Large intestine (tissue), 12 donors: ENCODE measurements around the gene CCDC43. TPM values are rescaled to one million over a fixed set of nuclear protein-coding genes. Genes with fewer than 3 reads are reported as not detected.
"Not testable (repeated sequence)": the region's sequence is repeated elsewhere in the genome, so short reads cannot be mapped to it uniquely, and the experiment has no call there.

ENCODE experiments used
- DNase-seq, 2 donors: peaks; one replicate each; pipeline versions ENCODE4 v3.0.0 to v3.0.0-alpha.2; 2013
- H3K27ac ChIP-seq: one replicate; pipeline ENCODE4 v1.5.1; 2013; ENCODE audit warnings: low read length
- H3K27me3 ChIP-seq: 2 replicates; pipeline ENCODE4 v1.6.1; 2013; ENCODE audit warnings: low read length; ENCODE audit not compliant: control insufficient read depth, insufficient read depth
- H3K36me3 ChIP-seq: 2 replicates; pipeline ENCODE4 v1.6.1; 2013; ENCODE audit warnings: low read length; ENCODE audit not compliant: control insufficient read depth, insufficient read depth
- H3K4me1 ChIP-seq: one replicate; pipeline ENCODE4 v1.6.1; 2013; ENCODE audit warnings: low read length; ENCODE audit not compliant: control insufficient read depth, insufficient read depth
- H3K4me3 ChIP-seq: one replicate; pipeline ENCODE4 v1.5.1; 2013; ENCODE audit warnings: low read length
- H3K9me3 ChIP-seq: one replicate; pipeline ENCODE4 v1.6.1; 2013; ENCODE audit warnings: mild to moderate bottlenecking, low read depth, low read length, moderate library complexity; ENCODE audit not compliant: control insufficient read depth
- WGBS: methylation state at CpG from one replicate; pipeline ENCODE4 v1.1.5; 2013; ENCODE audit warnings: low lambda C conversion rate; ENCODE audit not compliant: insufficient coverage; 5-methylcytosine and 5-hydroxymethylcytosine counted together
- long read RNA-seq, 11 donors: transcript quantifications; one replicate each; lab custom pipeline, GENCODE V29; 2026
- polyA plus RNA-seq: library from polyadenylated mRNA; unstranded; fragments of 120-200 nt; gene quantifications from one replicate; pipeline ENCODE4 v1.2.1, GENCODE V29; 2013

CCDC43 gene, protein sequence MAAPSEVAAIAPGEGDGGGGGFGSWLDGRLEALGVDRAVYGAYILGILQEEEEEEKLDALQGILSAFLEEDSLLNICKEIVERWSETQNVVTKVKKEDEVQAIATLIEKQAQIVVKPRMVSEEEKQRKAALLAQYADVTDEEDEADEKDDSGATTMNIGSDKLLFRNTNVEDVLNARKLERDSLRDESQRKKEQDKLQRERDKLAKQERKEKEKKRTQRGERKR
- 25.5 TPM for polyA plus RNA-seq
- long read RNA-seq, donor 1, partial matches to known transcripts, result 0 of 4 reads
- long read RNA-seq, donor 1, other reads (novel, unspliced or antisense), result 0 of 4 reads
- long read RNA-seq, donor 2, transcript CCDC43-201 (5 exons, 2,082 nt), result major isoform, 7 of 10 reads
- long read RNA-seq, donor 2, partial matches to known transcripts, result 0 of 10 reads
- long read RNA-seq, donor 2, other reads (novel, unspliced or antisense), result 0 of 10 reads
- long read RNA-seq, donor 3, result 0 reads
- long read RNA-seq, donor 4, partial matches to known transcripts, result 0 of 1 reads
- long read RNA-seq, donor 4, other reads (novel, unspliced or antisense), result 0 of 1 reads
- long read RNA-seq, donor 5, transcript CCDC43-201 (5 exons, 2,082 nt), result major isoform, 5 of 5 reads
- long read RNA-seq, donor 5, partial matches to known transcripts, result 0 of 5 reads
- long read RNA-seq, donor 5, other reads (novel, unspliced or antisense), result 0 of 5 reads
- long read RNA-seq, donor 6, transcript CCDC43-201 (5 exons, 2,082 nt), result major isoform, 11 of 13 reads
- long read RNA-seq, donor 6, partial matches to known transcripts, result 0 of 13 reads
- long read RNA-seq, donor 6, other reads (novel, unspliced or antisense), result 0 of 13 reads
- long read RNA-seq, donor 7, partial matches to known transcripts, result 0 of 3 reads
- long read RNA-seq, donor 7, other reads (novel, unspliced or antisense), result 0 of 3 reads
- long read RNA-seq, donor 8, transcript CCDC43-201 (5 exons, 2,082 nt), result major isoform, 13 of 14 reads
- long read RNA-seq, donor 8, partial matches to known transcripts, result 0 of 14 reads
- long read RNA-seq, donor 8, other reads (novel, unspliced or antisense), result 0 of 14 reads
- long read RNA-seq, donor 9, transcript CCDC43-201 (5 exons, 2,082 nt), result major isoform, 9 of 12 reads
- long read RNA-seq, donor 9, partial matches to known transcripts, result 0 of 12 reads
- long read RNA-seq, donor 9, other reads (novel, unspliced or antisense), result 0 of 12 reads
- long read RNA-seq, donor 10, transcript CCDC43-201 (5 exons, 2,082 nt), result major isoform, 9 of 9 reads
- long read RNA-seq, donor 10, partial matches to known transcripts, result 0 of 9 reads
- long read RNA-seq, donor 10, other reads (novel, unspliced or antisense), result 0 of 9 reads
- long read RNA-seq, donor 11, transcript CCDC43-201 (5 exons, 2,082 nt), result major isoform, 6 of 8 reads
- long read RNA-seq, donor 11, partial matches to known transcripts, result 0 of 8 reads
- long read RNA-seq, donor 11, other reads (novel, unspliced or antisense), result 0 of 8 reads

DNA sequence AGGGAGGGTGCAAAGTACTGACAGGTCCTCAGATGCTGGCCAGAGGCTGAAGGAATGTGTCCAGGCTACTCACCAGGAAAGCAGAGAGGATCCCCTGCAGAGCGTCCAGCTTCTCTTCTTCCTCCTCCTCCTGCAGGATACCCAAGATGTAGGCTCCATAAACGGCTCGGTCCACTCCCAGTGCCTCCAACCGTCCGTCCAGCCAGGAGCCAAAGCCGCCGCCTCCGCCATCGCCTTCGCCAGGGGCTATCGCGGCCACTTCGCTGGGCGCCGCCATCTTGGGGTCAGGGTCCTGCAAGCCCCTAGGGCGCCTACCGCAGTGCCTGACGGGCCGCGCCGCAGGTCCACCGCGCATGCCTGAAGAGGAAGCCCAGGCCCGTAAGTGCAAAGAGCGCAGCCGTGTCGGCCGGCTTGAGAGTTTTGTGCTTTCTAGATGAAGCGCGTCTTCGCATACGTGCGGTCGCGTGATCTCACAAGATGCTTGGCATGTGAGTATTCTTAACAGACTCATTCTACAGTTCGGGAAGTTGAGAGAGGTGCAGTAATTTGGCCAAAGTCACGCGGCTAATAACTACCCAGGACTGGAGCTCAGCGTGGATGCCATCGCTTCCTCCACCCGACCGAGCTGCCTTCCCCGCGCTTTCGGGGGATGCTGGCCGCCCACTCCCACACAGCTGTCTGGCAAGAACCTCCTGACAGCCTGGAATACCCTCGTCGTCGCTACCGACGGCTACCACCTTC is at the start of gene CCDC43:
TSS of gene CCDC43 (minus strand) at position 300 of the 741 bp plus-strand sequence. CDS start at position 277, 23 bp downstream.
- DNase-seq, result peak; percentile 94
- Histone ChIP-seq H3K36me3 (peaks cover 9% of the 10 kb centered on the region), H3K27ac (peak within 1 kb of the TSS; percentile 89), H3K27me3 (no peaks in the 10 kb centered on the region), H3K4me3 (peak within 1 kb of the TSS; percentile 75), H3K4me1 (peaks cover 5% of the 10 kb centered on the region), H3K9me3 (no peaks in the 10 kb centered on the region)
- no CpG with 5 or more reads among the region's 51 CpGs for WGBS

DNA sequence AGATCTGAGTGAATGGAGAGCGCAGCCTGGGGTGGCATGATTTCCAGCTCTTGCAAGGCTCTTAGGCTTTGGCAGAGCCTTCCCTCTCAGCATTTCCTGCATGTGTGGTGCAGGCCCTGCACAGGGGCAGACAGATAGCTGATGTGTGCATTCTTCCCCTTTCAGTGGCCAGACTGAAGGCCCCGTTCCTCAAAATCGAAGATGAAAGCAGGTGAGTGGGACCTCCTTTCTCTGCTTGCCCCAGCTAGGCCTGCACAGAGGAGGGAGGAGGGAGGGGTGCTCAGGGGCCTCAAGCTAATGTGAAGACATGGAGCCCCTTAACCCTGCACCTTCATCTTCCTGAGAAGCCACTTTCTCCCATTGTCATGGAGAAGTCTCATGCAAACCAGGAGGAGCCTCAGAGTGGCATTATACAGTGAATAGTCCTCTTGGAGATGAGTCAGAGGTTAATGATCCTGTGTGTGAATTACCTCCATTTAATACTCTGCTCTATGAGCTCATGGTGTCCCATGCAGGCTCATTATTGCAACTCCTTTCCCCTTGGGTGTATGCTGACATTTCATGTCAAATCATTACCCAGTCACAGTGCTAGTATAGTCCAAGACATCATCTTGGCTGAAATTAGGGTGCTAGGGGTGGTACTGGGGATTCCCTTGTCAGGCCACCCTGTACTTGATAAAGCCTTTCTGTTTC is 48.8 kb upstream of the CCDC43 start:
- Histone ChIP-seq H3K27me3 (no peaks in the 10 kb centered on the region), H3K9me3 (no peaks in the 10 kb centered on the region), H3K36me3 (peaks cover 3% of the 10 kb centered on the region), H3K27ac (no peak overlapping the region), H3K4me1 (no peaks in the 10 kb centered on the region), H3K4me3 (no peak overlapping the region)
- no CpG with 5 or more reads among the region's 3 CpGs for WGBS
- DNase-seq, result peak; percentile 28 to 67

DNA sequence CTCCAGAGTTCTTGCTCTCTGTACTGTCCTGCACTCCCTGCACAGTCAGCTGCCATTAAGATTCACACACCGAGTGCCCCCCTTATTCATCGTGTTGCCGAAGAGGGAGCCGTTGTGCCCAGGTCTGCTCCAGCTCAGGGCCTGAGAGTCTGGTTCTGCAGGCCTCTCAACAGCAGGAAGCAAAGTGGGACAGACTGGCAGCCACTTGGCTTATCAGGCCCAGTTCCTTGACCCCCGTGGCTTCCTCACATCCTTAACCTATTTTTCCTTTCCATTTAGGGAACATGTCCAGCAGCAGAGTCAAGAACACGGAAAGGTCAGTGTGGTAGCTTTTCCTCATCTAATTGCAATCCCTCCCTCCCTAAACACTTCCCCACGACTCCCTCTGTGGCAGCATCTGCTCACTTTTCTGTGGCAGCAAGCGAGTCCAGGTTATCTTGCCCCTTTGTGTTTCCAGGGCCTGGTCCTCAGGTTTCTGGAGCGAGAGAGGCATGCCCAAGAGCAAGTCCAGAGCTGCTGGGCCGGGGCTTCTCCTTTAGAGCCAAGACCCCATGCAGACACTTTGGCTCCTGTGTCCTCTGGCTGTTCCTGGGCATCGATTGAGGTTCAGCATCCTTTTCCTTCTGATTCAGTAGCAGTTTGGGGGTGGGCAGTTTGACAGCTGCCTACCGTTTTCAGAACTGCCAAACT is 47.1 kb upstream of the CCDC43 start:
- no CpG with 5 or more reads among the region's 12 CpGs for WGBS
- Histone ChIP-seq H3K27ac (no peak overlapping the region), H3K27me3 (no peaks in the 10 kb centered on the region), H3K4me1 (no peaks in the 10 kb centered on the region), H3K36me3 (peaks cover 5% of the 10 kb centered on the region), H3K4me3 (no peak overlapping the region), H3K9me3 (no peaks in the 10 kb centered on the region)
- DNase-seq, result no peak

DNA sequence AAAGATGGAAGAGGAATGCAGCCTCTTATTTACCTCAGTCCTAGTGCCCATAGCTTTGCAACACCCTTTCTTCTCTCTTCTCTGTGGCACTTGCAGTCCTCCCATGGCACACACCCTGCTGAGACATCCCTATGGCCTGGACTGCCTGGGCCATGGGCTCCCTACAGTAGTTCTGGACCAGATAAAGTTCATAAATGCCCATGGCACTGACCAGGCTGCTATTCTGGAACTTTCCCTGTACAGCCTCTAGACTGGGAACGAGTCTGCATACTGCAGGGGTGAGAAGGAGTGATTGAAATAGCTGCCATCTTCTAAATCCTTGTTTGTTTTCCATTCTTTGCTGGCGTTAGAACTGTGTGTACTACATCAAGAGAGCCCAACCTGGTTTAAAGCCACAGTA is 44.7 kb upstream of the CCDC43 start:
- Histone ChIP-seq H3K4me3 (no peak overlapping the region), H3K27ac (no peak overlapping the region), H3K9me3 (no peaks in the 10 kb centered on the region), H3K36me3 (peaks cover 11% of the 10 kb centered on the region), H3K4me1 (no peaks in the 10 kb centered on the region), H3K27me3 (no peaks in the 10 kb centered on the region)
- no CpG with 5 or more reads among the region's 2 CpGs for WGBS
- no peak for DNase-seq

DNA sequence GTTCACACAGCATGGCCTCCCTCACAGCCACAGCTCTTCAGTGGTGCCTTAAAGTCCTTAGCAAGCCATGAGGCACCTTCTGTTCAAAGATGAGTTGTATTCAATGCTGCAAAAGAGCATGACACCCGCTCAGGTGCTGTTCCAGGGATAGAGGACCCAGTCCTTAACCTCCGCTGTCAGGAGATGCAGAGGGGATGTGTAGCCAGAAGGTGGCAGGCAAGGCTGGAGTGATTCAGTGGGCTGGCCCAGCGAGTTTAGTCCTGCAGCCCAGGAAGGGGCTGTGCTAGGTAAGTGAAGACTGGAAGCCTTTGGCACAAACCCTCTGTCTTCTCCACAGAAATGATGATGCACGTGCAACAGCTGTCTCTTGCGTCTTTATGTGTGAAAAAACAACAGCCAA is 44.2 kb upstream of the CCDC43 start:
- no peak for DNase-seq
- Histone ChIP-seq H3K27me3 (no peaks in the 10 kb centered on the region), H3K4me1 (no peaks in the 10 kb centered on the region), H3K27ac (no peak overlapping the region), H3K36me3 (peaks cover 11% of the 10 kb centered on the region), H3K4me3 (no peak overlapping the region), H3K9me3 (no peaks in the 10 kb centered on the region)
- no CpG with 5 or more reads among the region's 5 CpGs for WGBS

DNA sequence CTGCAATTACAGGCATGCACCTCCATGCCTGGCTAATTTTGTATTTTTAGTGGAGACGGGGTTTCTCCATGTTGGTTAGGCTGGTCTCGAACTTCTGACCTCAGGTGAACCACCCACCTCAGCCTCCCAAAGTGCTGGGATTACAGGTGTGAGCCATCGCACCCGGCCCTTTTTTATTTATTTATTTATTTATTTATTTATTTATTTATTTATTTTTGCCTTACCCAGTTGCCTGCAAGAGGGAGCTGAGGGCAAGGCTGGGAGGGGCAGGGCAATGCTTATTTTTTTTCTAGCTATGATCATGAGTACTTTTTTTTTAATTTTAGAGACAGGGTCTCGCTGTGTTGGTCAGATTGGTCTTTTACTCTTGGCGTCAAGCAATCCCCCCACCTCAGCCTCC is 36.5 kb upstream of the CCDC43 start:
- not testable (repeated sequence) for DNase-seq, H3K27me3 ChIP-seq, H3K36me3 ChIP-seq, H3K4me3 ChIP-seq, H3K27ac ChIP-seq, H3K9me3 ChIP-seq, H3K4me1 ChIP-seq
- no CpG with 5 or more reads among the region's 6 CpGs for WGBS

DNA sequence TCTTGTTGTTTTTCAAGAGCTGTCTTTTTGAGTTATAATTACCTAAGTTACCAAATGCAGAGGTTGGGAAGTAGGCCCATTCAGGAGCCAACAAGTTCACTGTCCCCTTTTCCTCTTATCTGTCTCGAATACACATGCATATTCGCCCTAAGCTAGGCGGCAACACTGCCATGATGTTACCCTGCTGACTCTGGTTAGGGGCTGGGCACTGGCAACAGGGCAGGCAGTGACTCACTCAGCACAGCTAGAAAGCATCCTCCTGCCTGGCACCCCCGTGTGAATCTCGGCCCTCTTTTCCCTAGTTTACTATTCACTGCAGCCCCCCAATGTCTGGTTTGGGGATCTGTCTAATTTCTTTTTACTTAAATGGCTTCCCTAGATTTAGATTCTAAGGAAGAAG is 32.7 kb upstream of the CCDC43 start:
- Histone ChIP-seq H3K4me3 (no peak overlapping the region), H3K27ac (no peak overlapping the region), H3K36me3 (peaks cover 4% of the 10 kb centered on the region), H3K9me3 (no peaks in the 10 kb centered on the region), H3K27me3 (no peaks in the 10 kb centered on the region), H3K4me1 (no peaks in the 10 kb centered on the region)
- WGBS, result 100% methylated on average over 2 of the region's 5 CpGs
- no peak for DNase-seq

DNA sequence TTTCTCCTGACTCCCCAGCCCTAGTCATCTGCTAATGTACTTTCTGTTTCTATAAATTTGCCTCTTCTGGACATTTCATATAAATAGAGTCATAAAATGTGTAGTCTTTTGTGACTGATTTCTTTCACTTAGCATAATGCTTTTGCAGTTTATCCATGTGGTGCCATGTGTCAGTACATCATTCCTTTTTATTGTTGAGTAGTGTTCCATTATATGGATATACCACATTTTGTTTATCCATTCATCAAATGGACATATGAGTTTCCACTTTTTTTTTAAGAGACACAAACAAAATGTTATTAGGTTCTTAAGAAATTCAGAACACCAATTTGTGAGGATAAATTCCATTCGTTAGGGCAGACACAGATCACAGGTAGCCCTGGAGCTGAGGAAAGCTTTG is 29.9 kb upstream of the CCDC43 start:
- Histone ChIP-seq H3K27me3 (no peaks in the 10 kb centered on the region), H3K9me3 (no peaks in the 10 kb centered on the region), H3K27ac (no peak overlapping the region), H3K4me1 (no peaks in the 10 kb centered on the region), H3K36me3 (peaks cover 4% of the 10 kb centered on the region), H3K4me3 (no peak overlapping the region)
- no CpG with 5 or more reads among the region's 1 CpG for WGBS
- no peak for DNase-seq
